ENCODE measurements around the gene DDIT3. TPM values are rescaled to one million over a fixed set of nuclear protein-coding genes. Genes with fewer than 3 reads are reported as not detected.

DDIT3 gene
- total RNA-seq, 1 experiment from 2014 or later = 14.1 TPM

- Histone ChIP-seq H2BK20ac (ENCODE audit: low read depth, low read length, poor library complexity, severe bottlenecking) (no peak overlapping the region), H3K14ac (ENCODE audit: insufficient read depth, low read length) (no peak overlapping the region), H2BK15ac (ENCODE audit: low read depth, low read length) (no peak overlapping the region), H2BK120ac (ENCODE audit: low read depth, low read length, poor library complexity, severe bottlenecking) (no peak overlapping the region), H3K4me2 (ENCODE audit: insufficient read depth, insufficient read length, low read length) (no peak overlapping the region), H3K9ac (ENCODE audit: extremely low read depth, insufficient read length, low read length) (no peak overlapping the region), H3K18ac (ENCODE audit: insufficient read length, low read depth, low read length) (no peak overlapping the region), H3K79me2 (ENCODE audit: insufficient read depth, low read length) (no peaks in the 10 kb centered on the region; the same call in 1 of the 2 replicates), H4K5ac (ENCODE audit: insufficient read length, low read depth, low read length) (no peak overlapping the region), H4K8ac (replicated peaks; ENCODE audit: insufficient read length, low read depth, low read length) (no peak overlapping the region), H3K23me2 (ENCODE audit: insufficient read length, low read depth, low read length, poor library complexity, severe bottlenecking) (peaks cover 16% of the 10 kb centered on the region), H3K4ac (ENCODE audit: low read depth, low read length) (no peak overlapping the region), H3T11ph (ENCODE audit: low read length) (no peak overlapping the region), H2BK5ac (ENCODE audit: insufficient read length, low read length) (no peak overlapping the region), H4K20me1 (ENCODE audit: control insufficient read depth, insufficient read depth, insufficient read length) (no peaks in the 10 kb centered on the region), H3K27me3 (ENCODE audit: insufficient read depth, low read length) (no peaks in the 10 kb centered on the region; the same call in 1 of the 2 replicates), H3K9me3 (ENCODE audit: control insufficient read depth, low read depth, low read length) (no peaks in the 10 kb centered on the region), H3K27ac (ENCODE audit: insufficient read length, low read depth, low read length) (no peak overlapping the region), H3K56ac (ENCODE audit: insufficient read length, low read depth, low read length) (no peak overlapping the region), H3K4me1 (ENCODE audit: insufficient read depth, low read length) (peaks cover 11% of the 10 kb centered on the region), H2AFZ (ENCODE audit: low read length) (no peak overlapping the region), H3K79me1 (ENCODE audit: insufficient read depth, low read depth, low read length, poor library complexity, severe bottlenecking) (peaks cover 14% of the 10 kb centered on the region), H2BK12ac (ENCODE audit: insufficient read length, low read depth, low read length) (no peak overlapping the region), H4K91ac (ENCODE audit: insufficient read length, low read depth, low read length) (no peak overlapping the region), H3K23ac (ENCODE audit: insufficient read length, low read depth, low read length) (no peak overlapping the region), H2AK5ac (ENCODE audit: insufficient read length, low read length) (no peak overlapping the region)
- peaks cover 22% of the 10 kb centered on the region for H3K27me3 Mint-ChIP-seq (ENCODE audit: low read depth)
- WGBS (ENCODE audit: extremely low coverage, insufficient read length, low lambda C conversion rate) = 100% methylated on average over 2 of the region's 2 CpGs
- no peak overlapping the region for H3K4me3 Mint-ChIP-seq
- no peak for TF ChIP-seq CTCF (conservative IDR thresholded peaks at IDR 0.05)
- DNase-seq = no peak
- H3K36me3 Mint-ChIP-seq (ENCODE audit: insufficient read depth in 1 of 3, low read depth in 3 of 3) = peaks cover 0 to 10% (median 9%) of the 10 kb centered on the region in 3 experiments; a peak in 5 of 7 replicates
- no peak overlapping the region for H3K27ac Mint-ChIP-seq
- H3K4me1 Mint-ChIP-seq = peaks cover 45 to 55% of the 10 kb centered on the region in 2 experiments
- no peaks in the 10 kb centered on the region for H3K9me3 Mint-ChIP-seq
Observed at GRCh38 chr12:57548013-57548315, 27.6 kb upstream of the DDIT3 start.

Measured in H9 (cell line).